Osteocyte (in vitro differentiated cells): ENCODE results near the gene IGSF21. TPM values are rescaled to one million over a fixed set of nuclear protein-coding genes. Genes with fewer than 3 reads are reported as not detected.

Experiments used
- DNase-seq: peaks from one replicate; pipeline ENCODE4 v3.0.0; 2021; ENCODE audit warnings: mixed read lengths; ENCODE audit not compliant: unreplicated experiment; ENCODE audit errors: extremely low spot score
- H3K27ac Mint-ChIP-seq: one replicate; pipeline ENCODE4 v1.8.0; 2021; ENCODE audit warnings: mild to moderate bottlenecking, mixed read lengths; ENCODE audit not compliant: unreplicated experiment
- H3K27me3 Mint-ChIP-seq: one replicate; pipeline ENCODE4 v1.8.0; 2021; ENCODE audit warnings: mixed read lengths; ENCODE audit not compliant: unreplicated experiment
- H3K36me3 Mint-ChIP-seq: one replicate; pipeline ENCODE4 v1.8.0; 2021; ENCODE audit warnings: mixed read lengths; ENCODE audit not compliant: unreplicated experiment
- H3K4me1 Mint-ChIP-seq: one replicate; pipeline ENCODE4 v1.8.0; 2021; ENCODE audit warnings: mixed read lengths; ENCODE audit not compliant: unreplicated experiment
- H3K4me3 Mint-ChIP-seq: one replicate; pipeline ENCODE4 v1.8.0; 2021; ENCODE audit warnings: mild to moderate bottlenecking, moderate library complexity, mixed read lengths; ENCODE audit not compliant: unreplicated experiment
- H3K9me3 Mint-ChIP-seq: one replicate; pipeline ENCODE4 v1.8.0; 2021; ENCODE audit warnings: mixed read lengths; ENCODE audit not compliant: unreplicated experiment
- CTCF ChIP-seq: fragments of 200-600 bp; sonication (generic); IDR thresholded peaks from 2 replicates; pipeline ENCODE4 v1.5.0; 2021; ENCODE audit warnings: antibody characterized with exemption, mild to moderate bottlenecking, moderate library complexity
- total RNA-seq: library from RNA; stranded (reverse); gene quantifications from 2 replicates; pipeline ENCODE4 v1.2.1, GENCODE V29; 2021

IGSF21 gene
- total RNA-seq, 1 donor from 2014 or later = not detected

- H3K4me3 Mint-ChIP-seq = no peak overlapping the region
- no peaks in the 10 kb centered on the region for H3K27me3 Mint-ChIP-seq
- no peak for DNase-seq
- H3K27ac Mint-ChIP-seq = no peak overlapping the region
- no peak for TF ChIP-seq CTCF
- H3K4me1 Mint-ChIP-seq = no peaks in the 10 kb centered on the region
- H3K36me3 Mint-ChIP-seq = no peaks in the 10 kb centered on the region
- peaks cover 36% of the 10 kb centered on the region for H3K9me3 Mint-ChIP-seq
Measured at GRCh38 chr1:18373882-18374493, 266.4 kb downstream of the IGSF21 start.

GRCh38 chr1:18376661-18377060, 269.1 kb downstream of the IGSF21 start:
- Mint-ChIP-seq H3K9me3 (peaks cover 40% of the 10 kb centered on the region), H3K4me1 (no peaks in the 10 kb centered on the region), H3K27me3 (no peaks in the 10 kb centered on the region), H3K36me3 (no peaks in the 10 kb centered on the region), H3K27ac (no peak overlapping the region), H3K4me3 (no peak overlapping the region)
- no peak for DNase-seq
- TF ChIP-seq CTCF = no peak

- no peak for TF ChIP-seq CTCF
- no peak overlapping the region for H3K4me3 Mint-ChIP-seq
- H3K4me1 Mint-ChIP-seq = no peaks in the 10 kb centered on the region
- H3K36me3 Mint-ChIP-seq = no peaks in the 10 kb centered on the region
- no peaks in the 10 kb centered on the region for H3K27me3 Mint-ChIP-seq
- peaks cover 26% of the 10 kb centered on the region for H3K9me3 Mint-ChIP-seq
- H3K27ac Mint-ChIP-seq = no peak overlapping the region
- no peak for DNase-seq
Measured at GRCh38 chr1:18380288-18380687, 272.7 kb downstream of the IGSF21 start.

- Mint-ChIP-seq H3K9me3 (peaks cover 21% of the 10 kb centered on the region), H3K4me3 (no peak overlapping the region), H3K27ac (no peak overlapping the region), H3K27me3 (no peaks in the 10 kb centered on the region), H3K4me1 (no peaks in the 10 kb centered on the region), H3K36me3 (no peaks in the 10 kb centered on the region)
- TF ChIP-seq CTCF = no peak
- no peak for DNase-seq
Measured at GRCh38 chr1:18384059-18384458, 276.5 kb downstream of the IGSF21 start.

GRCh38 chr1:18384471-18384870, 276.9 kb downstream of the IGSF21 start:
- TF ChIP-seq CTCF = no peak
- Mint-ChIP-seq H3K36me3 (no peaks in the 10 kb centered on the region), H3K27me3 (no peaks in the 10 kb centered on the region), H3K4me1 (no peaks in the 10 kb centered on the region), H3K4me3 (no peak overlapping the region), H3K27ac (no peak overlapping the region), H3K9me3 (peaks cover 19% of the 10 kb centered on the region)
- DNase-seq = no peak
